Neural progenitor cell (in vitro differentiated cells): ENCODE results near the gene APBB2. TPM values are rescaled to one million over a fixed set of nuclear protein-coding genes. Genes with fewer than 3 reads are reported as not detected.
A peak's percentile ranks its signal among the peaks of the same experiment; 100 is the strongest.

Source experiments
- DNase-seq: peaks from one replicate; pipeline ENCODE4 v3.0.0-alpha.2; 2016; ENCODE audit warnings: low spot score
- H2AFZ ChIP-seq: fragments of 200-600 bp; sonication (generic); replicated peaks from 2 replicates; pipeline ENCODE4 v1.6.1; 2016; ENCODE audit warnings: antibody characterized with exemption
- H3F3A ChIP-seq: fragments of 200-600 bp; sonication (generic); 2 replicates; pipeline ENCODE4 v1.6.1; 2016; ENCODE audit warnings: antibody characterized with exemption, low read depth
- H3K27ac ChIP-seq: fragments of 200-600 bp; sonication (generic); 2 replicates; pipeline ENCODE4 v1.5.1; 2016; ENCODE audit warnings: mild to moderate bottlenecking
- H3K27me3 ChIP-seq: fragments of 200-600 bp; sonication (generic); 2 replicates; pipeline ENCODE4 v1.6.1; 2016; ENCODE audit warnings: mild to moderate bottlenecking, moderate library complexity
- H3K36me3 ChIP-seq: fragments of 200-600 bp; sonication (generic); 2 replicates; pipeline ENCODE4 v1.5.1; 2016
- H3K4me1 ChIP-seq: fragments of 200-600 bp; sonication (generic); 2 replicates; pipeline ENCODE4 v1.6.1; 2016; ENCODE audit warnings: mixed run types
- H3K4me2 ChIP-seq: fragments of 200-600 bp; sonication (generic); 2 replicates; pipeline ENCODE4 v1.6.1; 2016
- H3K4me3 ChIP-seq: fragments of 200-600 bp; sonication (generic); 2 replicates; pipeline ENCODE4 v1.5.1; 2016
- H3K79me2 ChIP-seq: fragments of 200-600 bp; sonication (generic); 2 replicates; pipeline ENCODE4 v1.6.1; 2016; ENCODE audit warnings: low read depth
- H3K9ac ChIP-seq: fragments of 200-600 bp; sonication (generic); 2 replicates; pipeline ENCODE4 v1.6.1; 2016
- H3K9me3 ChIP-seq: fragments of 200-600 bp; sonication (generic); 2 replicates; pipeline ENCODE4 v1.5.1; 2016; ENCODE audit warnings: low read depth
- H4K20me1 ChIP-seq: fragments of 200-600 bp; sonication (generic); 2 replicates; pipeline ENCODE4 v1.6.1; 2016; ENCODE audit warnings: low read depth
- H3K27ac Mint-ChIP-seq: 3 replicates; pipeline ENCODE4 v1.8.0; 2021; ENCODE audit warnings: mixed read lengths
- H3K27me3 Mint-ChIP-seq: 2 replicates; pipeline ENCODE4 v1.8.0; 2022; ENCODE audit warnings: low read depth, mild to moderate bottlenecking, inconsistent platforms, moderate library complexity, mixed read lengths; ENCODE audit not compliant: insufficient read depth
- H3K36me3 Mint-ChIP-seq: 3 replicates; pipeline ENCODE4 v1.8.0; 2021; ENCODE audit warnings: mixed read lengths
- H3K4me1 Mint-ChIP-seq: 3 replicates; pipeline ENCODE4 v1.8.0; 2021; ENCODE audit warnings: mixed read lengths
- H3K4me3 Mint-ChIP-seq: 3 replicates; pipeline ENCODE4 v1.8.0; 2021; ENCODE audit warnings: mild to moderate bottlenecking, moderate library complexity, mixed read lengths
- H3K9me3 Mint-ChIP-seq: 3 replicates; pipeline ENCODE4 v1.8.0; 2020; ENCODE audit warnings: mixed read lengths
- EZH2 ChIP-seq: fragments of 200-600 bp; sonication (generic); IDR thresholded peaks from 2 replicates; pipeline ENCODE4 v1.6.1; 2017; ENCODE audit warnings: antibody characterized with exemption, mild to moderate bottlenecking, moderate library complexity
- EZH2phosphoT487 ChIP-seq: fragments of 200-600 bp; sonication (generic); IDR thresholded peaks from 2 replicates; pipeline ENCODE4 v1.6.1; 2017; ENCODE audit warnings: antibody characterized with exemption
- total RNA-seq: library from RNA; depleted of rRNA; stranded (reverse); fragments of >200 nt; gene quantifications from 2 replicates; pipeline ENCODE4 v1.2.3, GENCODE V29; 2015; ENCODE audit warnings: low replicate concordance
- TF ChIP-seq, protein P1 (sequence below): fragments of 200-600 bp; sonication (generic); IDR thresholded peaks from 2 replicates; pipeline ENCODE4 v1.5.1; 2017; ENCODE audit warnings: antibody characterized with exemption, mild to moderate bottlenecking

The APBB2 gene
- total RNA-seq, 1 donor from 2014 or later, result 83.2 TPM

- Mint-ChIP-seq H3K4me1 (no peaks in the 10 kb centered on the region), H3K9me3 (no peaks in the 10 kb centered on the region), H3K4me3 (no peak overlapping the region), H3K27me3 (no peaks in the 10 kb centered on the region), H3K27ac (no peak overlapping the region), H3K36me3 (no peaks in the 10 kb centered on the region)
- no peak for DNase-seq
- Histone ChIP-seq H3K36me3 (no peaks in the 10 kb centered on the region), H3K4me1 (peaks cover 7% of the 10 kb centered on the region), H3K4me2 (no peak overlapping the region), H3K27me3 (no peaks in the 10 kb centered on the region), H3F3A (no peaks in the 10 kb centered on the region), H4K20me1 (no peaks in the 10 kb centered on the region), H3K9ac (no peak overlapping the region), H2AFZ (no peak overlapping the region), H3K79me2 (no peaks in the 10 kb centered on the region), H3K27ac (no peak overlapping the region), H3K4me3 (no peak overlapping the region), H3K9me3 (no peaks in the 10 kb centered on the region)
- TF ChIP-seq EZH2, result no peak
- TF ChIP-seq, protein P1, sequence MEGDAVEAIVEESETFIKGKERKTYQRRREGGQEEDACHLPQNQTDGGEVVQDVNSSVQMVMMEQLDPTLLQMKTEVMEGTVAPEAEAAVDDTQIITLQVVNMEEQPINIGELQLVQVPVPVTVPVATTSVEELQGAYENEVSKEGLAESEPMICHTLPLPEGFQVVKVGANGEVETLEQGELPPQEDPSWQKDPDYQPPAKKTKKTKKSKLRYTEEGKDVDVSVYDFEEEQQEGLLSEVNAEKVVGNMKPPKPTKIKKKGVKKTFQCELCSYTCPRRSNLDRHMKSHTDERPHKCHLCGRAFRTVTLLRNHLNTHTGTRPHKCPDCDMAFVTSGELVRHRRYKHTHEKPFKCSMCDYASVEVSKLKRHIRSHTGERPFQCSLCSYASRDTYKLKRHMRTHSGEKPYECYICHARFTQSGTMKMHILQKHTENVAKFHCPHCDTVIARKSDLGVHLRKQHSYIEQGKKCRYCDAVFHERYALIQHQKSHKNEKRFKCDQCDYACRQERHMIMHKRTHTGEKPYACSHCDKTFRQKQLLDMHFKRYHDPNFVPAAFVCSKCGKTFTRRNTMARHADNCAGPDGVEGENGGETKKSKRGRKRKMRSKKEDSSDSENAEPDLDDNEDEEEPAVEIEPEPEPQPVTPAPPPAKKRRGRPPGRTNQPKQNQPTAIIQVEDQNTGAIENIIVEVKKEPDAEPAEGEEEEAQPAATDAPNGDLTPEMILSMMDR, result no peak
- TF ChIP-seq EZH2phosphoT487, result no peak
These were observed 230.3 kb downstream of the APBB2 start for GRCh38 chr4:40984051-40984450.

DNA sequence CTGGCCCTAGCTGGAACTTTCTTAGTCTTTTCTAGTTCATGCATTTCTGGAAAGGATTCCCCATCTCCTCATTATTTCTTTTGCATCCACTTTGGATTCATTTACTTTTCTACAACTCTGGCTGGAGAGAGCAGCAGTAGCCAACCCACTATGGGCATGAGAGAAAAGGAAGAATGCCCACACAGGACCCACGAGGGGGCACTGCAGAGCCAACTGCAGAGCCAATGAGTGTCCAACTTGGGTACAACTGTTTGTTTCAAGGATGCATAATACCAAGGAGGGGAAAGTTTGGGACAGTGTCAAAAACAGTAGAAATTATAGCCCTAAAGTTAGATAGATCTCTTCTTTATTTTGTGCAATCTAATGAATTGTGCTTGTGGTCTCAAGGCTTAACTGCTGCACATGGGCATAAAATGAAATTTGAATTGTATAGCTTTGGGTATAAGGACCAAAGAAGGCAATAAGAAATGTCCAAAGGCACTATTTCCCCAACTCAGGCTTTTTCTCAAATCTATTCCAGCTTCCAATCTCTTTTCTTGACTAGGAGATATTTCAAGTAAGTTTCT, 233.9 kb downstream of the APBB2 start:
- TF ChIP-seq, protein P1, result peak; percentile 62
- no peak for TF ChIP-seq EZH2phosphoT487
- H3F3A ChIP-seq, result no peaks in the 10 kb centered on the region
- H3K79me2 ChIP-seq, result no peaks in the 10 kb centered on the region
- Mint-ChIP-seq H3K27me3 (no peaks in the 10 kb centered on the region), H3K4me1 (no peaks in the 10 kb centered on the region), H3K4me3 (no peak overlapping the region), H3K36me3 (no peaks in the 10 kb centered on the region), H3K9me3 (no peaks in the 10 kb centered on the region), H3K27ac (no peak overlapping the region)
- H3K9me3 ChIP-seq, result no peaks in the 10 kb centered on the region
- H3K4me1 ChIP-seq, result peaks cover 7% of the 10 kb centered on the region
- no peak overlapping the region for H3K27ac ChIP-seq
- H3K4me2 ChIP-seq, result no peak overlapping the region
- H3K9ac ChIP-seq, result no peak overlapping the region
- no peak overlapping the region for H2AFZ ChIP-seq
- H4K20me1 ChIP-seq, result no peaks in the 10 kb centered on the region
- no peak overlapping the region for H3K4me3 ChIP-seq
- no peaks in the 10 kb centered on the region for H3K36me3 ChIP-seq
- H3K27me3 ChIP-seq, result no peaks in the 10 kb centered on the region
- DNase-seq, result peak; percentile 54

DNA sequence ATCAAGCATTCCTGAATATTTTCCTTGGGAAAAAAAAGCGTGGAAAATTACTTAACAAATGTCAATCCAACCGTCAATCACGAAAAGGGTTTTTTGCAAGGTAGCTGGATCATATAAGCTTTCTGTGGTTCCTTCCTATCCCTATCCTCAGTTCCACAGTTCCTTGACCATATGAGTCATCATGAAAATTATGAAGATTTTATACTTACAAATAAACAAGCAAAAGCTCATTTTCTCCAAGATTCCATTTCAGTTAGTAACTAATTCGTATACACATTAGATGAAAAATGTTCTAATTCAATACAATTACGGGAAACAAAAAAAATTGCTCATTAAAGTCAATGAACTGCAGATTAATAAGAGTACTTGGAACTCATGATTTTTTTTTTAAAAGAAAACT, 235.8 kb downstream of the APBB2 start:
- H3K27me3 Mint-ChIP-seq, result no peaks in the 10 kb centered on the region
- Histone ChIP-seq H3K4me1 (no peaks in the 10 kb centered on the region), H3K79me2 (no peaks in the 10 kb centered on the region), H3K4me3 (no peak overlapping the region), H3F3A (no peaks in the 10 kb centered on the region), H3K27me3 (no peaks in the 10 kb centered on the region), H3K27ac (no peak overlapping the region), H3K9me3 (no peaks in the 10 kb centered on the region), H4K20me1 (no peaks in the 10 kb centered on the region), H3K4me2 (no peak overlapping the region), H3K36me3 (no peaks in the 10 kb centered on the region), H3K9ac (no peak overlapping the region), H2AFZ (no peak overlapping the region)
- H3K27ac Mint-ChIP-seq, result no peak overlapping the region
- no peaks in the 10 kb centered on the region for H3K36me3 Mint-ChIP-seq
- H3K9me3 Mint-ChIP-seq, result no peaks in the 10 kb centered on the region
- no peaks in the 10 kb centered on the region for H3K4me1 Mint-ChIP-seq
- TF ChIP-seq EZH2phosphoT487, result no peak
- TF ChIP-seq, protein P1, result no peak
- TF ChIP-seq EZH2, result no peak
- H3K4me3 Mint-ChIP-seq, result no peak overlapping the region
- DNase-seq, result no peak
